Retina (tissue), 1 donor: ENCODE measurements around the gene GAL3ST1.
"Not testable (repeated sequence)": the region's sequence is repeated elsewhere in the genome, so short reads cannot be mapped to it uniquely, and the experiment has no call there.

Source experiments
- DNase-seq: peaks from one replicate; pipeline ENCODE4 v3.0.0-alpha.2; 2016

Gene GAL3ST1

GRCh38 chr22:30574095-30574981, at the start of gene GAL3ST1:
Gene GAL3ST1, minus strand, starts transcription at chr22:30574665. Its CDS starts 17,273 bp downstream, at chr22:30557392.
- no peak for DNase-seq

- not testable (repeated sequence) for DNase-seq
Measured at GRCh38 chr22:30619909-30620308, 45.4 kb upstream of the GAL3ST1 start.

- DNase-seq, result no peak
Measured at GRCh38 chr22:30617819-30618218, 43.4 kb upstream of the GAL3ST1 start.

- no peak for DNase-seq
Measured at GRCh38 chr22:30615543-30615954, 41.1 kb upstream of the GAL3ST1 start.

GRCh38 chr22:30614879-30615278, 40.4 kb upstream of the GAL3ST1 start:
- DNase-seq, result no peak

- DNase-seq, result no peak
Measured at GRCh38 chr22:30614268-30614667, 39.8 kb upstream of the GAL3ST1 start.

GRCh38 chr22:30612789-30613188, 38.3 kb upstream of the GAL3ST1 start:
- no peak for DNase-seq

GRCh38 chr22:30611197-30611596, 36.7 kb upstream of the GAL3ST1 start:
- no peak for DNase-seq

GRCh38 chr22:30610299-30610698, 35.8 kb upstream of the GAL3ST1 start:
- no peak for DNase-seq

- no peak for DNase-seq
Measured at GRCh38 chr22:30609260-30610185, 35.1 kb upstream of the GAL3ST1 start.

GRCh38 chr22:30607939-30608338, 33.5 kb upstream of the GAL3ST1 start:
- DNase-seq, result no peak

- DNase-seq, result no peak
Measured at GRCh38 chr22:30607300-30607930, 33.0 kb upstream of the GAL3ST1 start.

GRCh38 chr22:30606455-30607299, 32.2 kb upstream of the GAL3ST1 start, which contains the start of gene TCN2:
Gene TCN2, plus strand, starts transcription at chr22:30607174. Its CDS starts 158 bp downstream, at chr22:30607332.
- peak; percentile 89 for DNase-seq

GRCh38 chr22:30605449-30606110, 31.1 kb upstream of the GAL3ST1 start:
- peak; percentile 48 for DNase-seq

- no peak for DNase-seq
Measured at GRCh38 chr22:30604723-30605122, 30.3 kb upstream of the GAL3ST1 start.

- no peak for DNase-seq
Measured at GRCh38 chr22:30603801-30604200, 29.3 kb upstream of the GAL3ST1 start.

- DNase-seq, result peak; percentile 12
Measured at GRCh38 chr22:30602049-30602448, 27.6 kb upstream of the GAL3ST1 start.

- no peak for DNase-seq
Measured at GRCh38 chr22:30601464-30601863, 27.0 kb upstream of the GAL3ST1 start.

GRCh38 chr22:30600921-30601320, 26.5 kb upstream of the GAL3ST1 start:
- peak; percentile 25 for DNase-seq

GRCh38 chr22:30598986-30599385, 24.5 kb upstream of the GAL3ST1 start:
- DNase-seq, result no peak

GRCh38 chr22:30596886-30597285, 22.4 kb upstream of the GAL3ST1 start:
- no peak for DNase-seq
